ENCODE results near the gene SLC45A1. TPM values are rescaled to one million over a fixed set of nuclear protein-coding genes. Genes with fewer than 3 reads are reported as not detected.

The SLC45A1 gene
- total and polyA plus RNA-seq, 2 of the 4 experiments (the other 2 are of a cell fraction), result 0.72 to 3.9 TPM

GRCh38 chr1:8321612-8322011 lies 3.7 kb downstream of the SLC45A1 start:
- no peak for DNase-seq
- Histone ChIP-seq H4K5ac (ENCODE audit: low read depth, low read length) (no peak overlapping the region), H2AFZ (replicated peaks; ENCODE audit: low read length, poor library complexity) (no peak overlapping the region), H2BK120ac (ENCODE audit: low read depth, low read length) (no peak overlapping the region), H3K4me1 (ENCODE audit: control insufficient read depth, insufficient read depth, low read length) (peaks cover 7% of the 10 kb centered on the region), H3K9me1 (ENCODE audit: insufficient read depth, low read length) (peaks cover 8% of the 10 kb centered on the region; the same call in 1 of the 2 replicates), H2BK5ac (ENCODE audit: low read depth, low read length, poor library complexity, severe bottlenecking) (no peak overlapping the region), H2BK15ac (ENCODE audit: low read depth, low read length) (no peak overlapping the region), H3K4me3 (ENCODE audit: insufficient read depth, low read depth, low read length) (no peak overlapping the region), H2AK9ac (replicated peaks; ENCODE audit: low read depth, low read length, poor library complexity) (no peak overlapping the region), H3K9ac (ENCODE audit: low read depth, low read length) (no peak overlapping the region), H3K23ac (ENCODE audit: low read depth, low read length) (no peak overlapping the region), H4K91ac (ENCODE audit: insufficient read depth, low read depth, low read length) (no peak overlapping the region), H3K27ac (ENCODE audit: insufficient read depth, low read length) (no peak overlapping the region), H3K79me1 (ENCODE audit: low read depth in 1 of 2, low read length in 2 of 2) (peaks cover 6 to 12% of the 10 kb centered on the region in 2 experiments; a peak in 2 of 4 replicates), H4K20me1 (ENCODE audit: insufficient read depth, low read length) (no peaks in the 10 kb centered on the region; the same call in 1 of the 2 replicates), H3K4me2 (ENCODE audit: low read depth, low read length) (no peak overlapping the region), H2BK20ac (ENCODE audit: low read depth, low read length) (no peak overlapping the region), H2AK5ac (ENCODE audit: low read depth, low read length) (no peak overlapping the region), H3K56ac (ENCODE audit: extremely low read depth, insufficient read depth, low read length) (no peak overlapping the region), H3K4ac (ENCODE audit: low read depth, low read length) (no peak overlapping the region), H3K36me3 (ENCODE audit: control insufficient read depth, insufficient read depth, low read length) (peaks cover 7% of the 10 kb centered on the region), H3K18ac (ENCODE audit: low read depth, low read length) (no peak overlapping the region), H3K9me3 (ENCODE audit: control insufficient read depth, insufficient read depth, low read length) (no peaks in the 10 kb centered on the region), H3K14ac (replicated peaks; ENCODE audit: low read depth, low read length) (no peak overlapping the region), H3K27me3 (ENCODE audit: control insufficient read depth, insufficient read depth, low read length) (peaks cover 2% of the 10 kb centered on the region; the same call in 1 of the 2 replicates), H4K8ac (ENCODE audit: low read depth in 2 of 2, low read length in 2 of 2) (no peak overlapping the region)
- POLR2A ChIA-PET (ENCODE audit: unreplicated experiment), result no interaction called here
- TF ChIP-seq SMC3 (IDR thresholded peaks at IDR 0.05; ENCODE audit: low read depth, low read length) (no peak), MXI1 (IDR thresholded peaks at IDR 0.05; ENCODE audit: borderline replicate concordance, low read depth, low read length) (no peak), RCOR1 (IDR thresholded peaks at IDR 0.05; ENCODE audit: insufficient replicate concordance, low read length) (no peak), RAD21 (IDR thresholded peaks at IDR 0.05; ENCODE audit: low read length) (no peak), MAZ (IDR thresholded peaks at IDR 0.05; ENCODE audit: borderline replicate concordance, low read depth, low read length) (no peak)
- dilution Hi-C loops (cut with HindIII; ENCODE audit: low sequenced_read_pairs, unreplicated experiment) (loop anchor here (25.0 kb wide), 1 partner anchor 309 kb away; no protein-coding TSS in a partner anchor), intact Hi-C loops (cut with micrococcal nuclease) (no loop called here), in situ Hi-C loops (cut with MboI; ENCODE audit: low sequenced_read_pairs) (loop anchor here (25.0 kb wide), 1 partner anchor 659 kb away; no protein-coding TSS in a partner anchor)
- BruUV-seq (replicated peaks), result no TSS peak
- CTCF ChIA-PET, result no interaction called here
- ATAC-seq (ENCODE audit: low read depth), result no peak
- 93 to 100% methylated on average over 2 to 3 of the region's 3 CpGs for WGBS, 2 experiments (ENCODE audit: extremely low coverage in 2 of 2, insufficient read length in 1 of 2)

Data from IMR-90 (cell line).